Activated CD8-positive, alpha-beta memory T cell treated with anti-CD3 and anti-CD28 coated beads for 24 hours (primary cell): ENCODE results near the gene GUCA1A.

Source experiments
- DNase-seq: peaks from one replicate; pipeline ENCODE4 v3.0.0-alpha.2; 2020

The GUCA1A gene

GRCh38 chr6:42173101-42173500 is at the start of gene GUCA1A:
TSS of gene GUCA1A (plus strand) at chr6:42173364. CDS start at chr6:42173614, 250 bp downstream.
- no peak for DNase-seq

GRCh38 chr6:42123379-42124103 is 49.6 kb upstream of the GUCA1A start:
- DNase-seq, result no peak

- no peak for DNase-seq
These were observed 48.8 kb upstream of the GUCA1A start for GRCh38 chr6:42124223-42124836.

GRCh38 chr6:42125231-42125630 is 47.9 kb upstream of the GUCA1A start:
- no peak for DNase-seq

GRCh38 chr6:42125663-42126062 is 47.5 kb upstream of the GUCA1A start:
- DNase-seq, result no peak

- DNase-seq, result no peak
These were observed 44.5 kb upstream of the GUCA1A start for GRCh38 chr6:42128460-42129359.

GRCh38 chr6:42129360-42129676 is 43.8 kb upstream of the GUCA1A start:
- DNase-seq, result no peak

GRCh38 chr6:42131531-42131930 is 41.6 kb upstream of the GUCA1A start:
- DNase-seq, result no peak

GRCh38 chr6:42133926-42134325 is 39.2 kb upstream of the GUCA1A start:
- no peak for DNase-seq

- no peak for DNase-seq
These were observed 38.0 kb upstream of the GUCA1A start for GRCh38 chr6:42135161-42135560.

- DNase-seq, result no peak
These were observed 37.4 kb upstream of the GUCA1A start for GRCh38 chr6:42135722-42136121.

- peak; percentile 70 for DNase-seq
These were observed 36.5 kb upstream of the GUCA1A start for GRCh38 chr6:42136508-42137193.

GRCh38 chr6:42137194-42137753 is 35.9 kb upstream of the GUCA1A start:
- no peak for DNase-seq

GRCh38 chr6:42138190-42138589 is 35.0 kb upstream of the GUCA1A start:
- DNase-seq, result no peak

- no peak for DNase-seq
These were observed 34.2 kb upstream of the GUCA1A start for GRCh38 chr6:42138630-42139619.

- DNase-seq, result no peak
These were observed 33.1 kb upstream of the GUCA1A start for GRCh38 chr6:42140032-42140431.

- no peak for DNase-seq
These were observed 32.2 kb upstream of the GUCA1A start for GRCh38 chr6:42140756-42141602.

GRCh38 chr6:42141603-42142117 is 31.5 kb upstream of the GUCA1A start:
- no peak for DNase-seq

GRCh38 chr6:42142118-42142835 is 30.9 kb upstream of the GUCA1A start, which contains the start of gene C6orf132:
TSS of gene C6orf132 (minus strand) at chr6:42142620. CDS start at chr6:42142444, 176 bp downstream.
- DNase-seq, result peak; percentile 59
